Stimulated activated naive CD8-positive, alpha-beta T cell treated with anti-CD3 and anti-CD28 coated beads, Interleukin-15, Interleukin-2, amounts not matched to agents 100 ng/mL and 50 ng/mL, for 24 hours (primary cell): ENCODE data around the gene NCKAP1.

Experiments
- H3K27ac Mint-ChIP-seq: one replicate; pipeline ENCODE4 v1.8.0; 2021; ENCODE audit warnings: mild to moderate bottlenecking, mixed read lengths
- H3K27me3 Mint-ChIP-seq: one replicate; pipeline ENCODE4 v1.8.0; 2021; ENCODE audit warnings: mixed read lengths
- H3K36me3 Mint-ChIP-seq: one replicate; pipeline ENCODE4 v1.8.0; 2021; ENCODE audit warnings: low read depth, mixed read lengths
- H3K4me1 Mint-ChIP-seq: one replicate; pipeline ENCODE4 v1.8.0; 2021; ENCODE audit warnings: low read depth, mixed read lengths
- H3K4me3 Mint-ChIP-seq: one replicate; pipeline ENCODE4 v1.8.0; 2021; ENCODE audit warnings: mild to moderate bottlenecking, mixed read lengths
- H3K9me3 Mint-ChIP-seq: one replicate; pipeline ENCODE4 v1.8.0; 2021; ENCODE audit warnings: mixed read lengths

The NCKAP1 gene, protein sequence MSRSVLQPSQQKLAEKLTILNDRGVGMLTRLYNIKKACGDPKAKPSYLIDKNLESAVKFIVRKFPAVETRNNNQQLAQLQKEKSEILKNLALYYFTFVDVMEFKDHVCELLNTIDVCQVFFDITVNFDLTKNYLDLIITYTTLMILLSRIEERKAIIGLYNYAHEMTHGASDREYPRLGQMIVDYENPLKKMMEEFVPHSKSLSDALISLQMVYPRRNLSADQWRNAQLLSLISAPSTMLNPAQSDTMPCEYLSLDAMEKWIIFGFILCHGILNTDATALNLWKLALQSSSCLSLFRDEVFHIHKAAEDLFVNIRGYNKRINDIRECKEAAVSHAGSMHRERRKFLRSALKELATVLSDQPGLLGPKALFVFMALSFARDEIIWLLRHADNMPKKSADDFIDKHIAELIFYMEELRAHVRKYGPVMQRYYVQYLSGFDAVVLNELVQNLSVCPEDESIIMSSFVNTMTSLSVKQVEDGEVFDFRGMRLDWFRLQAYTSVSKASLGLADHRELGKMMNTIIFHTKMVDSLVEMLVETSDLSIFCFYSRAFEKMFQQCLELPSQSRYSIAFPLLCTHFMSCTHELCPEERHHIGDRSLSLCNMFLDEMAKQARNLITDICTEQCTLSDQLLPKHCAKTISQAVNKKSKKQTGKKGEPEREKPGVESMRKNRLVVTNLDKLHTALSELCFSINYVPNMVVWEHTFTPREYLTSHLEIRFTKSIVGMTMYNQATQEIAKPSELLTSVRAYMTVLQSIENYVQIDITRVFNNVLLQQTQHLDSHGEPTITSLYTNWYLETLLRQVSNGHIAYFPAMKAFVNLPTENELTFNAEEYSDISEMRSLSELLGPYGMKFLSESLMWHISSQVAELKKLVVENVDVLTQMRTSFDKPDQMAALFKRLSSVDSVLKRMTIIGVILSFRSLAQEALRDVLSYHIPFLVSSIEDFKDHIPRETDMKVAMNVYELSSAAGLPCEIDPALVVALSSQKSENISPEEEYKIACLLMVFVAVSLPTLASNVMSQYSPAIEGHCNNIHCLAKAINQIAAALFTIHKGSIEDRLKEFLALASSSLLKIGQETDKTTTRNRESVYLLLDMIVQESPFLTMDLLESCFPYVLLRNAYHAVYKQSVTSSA

DNA sequence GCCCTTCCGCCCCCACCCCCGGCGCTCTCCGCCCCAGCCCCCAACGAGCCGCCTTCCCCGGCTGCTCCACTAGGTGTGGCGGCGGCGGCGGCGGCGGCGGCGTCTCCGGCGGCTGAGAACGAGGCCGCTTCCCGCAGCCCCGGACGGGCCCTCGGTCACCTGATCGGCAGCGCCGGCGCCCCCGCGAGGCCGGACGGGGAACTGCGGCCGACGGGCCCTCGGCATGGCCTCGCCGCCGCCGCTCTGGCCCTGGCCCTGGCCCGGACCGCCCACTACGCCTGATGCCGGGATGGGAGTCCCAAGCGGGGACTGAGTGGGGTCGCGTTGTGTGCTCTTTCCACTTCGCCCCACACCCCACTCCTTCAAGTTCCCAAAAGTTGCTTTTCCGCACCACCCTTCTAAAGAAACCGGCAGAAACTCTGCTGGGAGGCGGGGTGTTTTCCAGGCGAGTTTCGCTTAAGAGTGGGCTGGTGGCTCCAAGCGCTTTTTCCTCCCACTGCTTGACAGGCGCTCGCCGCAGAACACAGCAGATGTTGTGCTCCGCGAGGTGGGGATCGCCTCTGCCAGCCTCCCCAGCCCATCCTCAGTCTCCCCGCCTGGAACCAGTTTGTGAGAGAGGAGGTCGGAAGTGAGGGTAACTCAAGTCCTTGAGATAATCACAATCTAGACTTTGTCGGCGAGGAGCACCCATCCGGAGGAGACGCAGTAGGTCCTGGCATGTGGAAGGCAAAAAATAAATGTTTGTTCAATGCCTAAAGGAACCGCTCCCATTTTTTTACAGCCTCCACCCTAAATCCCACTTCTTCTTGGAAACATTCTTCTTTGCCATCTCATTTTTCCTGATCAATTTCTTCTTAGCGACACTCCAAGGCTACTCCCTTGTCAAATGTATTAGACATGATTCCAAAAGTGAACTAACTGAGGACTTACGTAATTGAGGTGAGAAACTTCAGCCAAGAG lies at the start of gene NCKAP1:
Gene NCKAP1 (minus strand): TSS at position 117 of the 960 bp plus-strand sequence. CDS start 358 bp downstream, outside the sequence.
- Mint-ChIP-seq H3K9me3 (no peaks in the 10 kb centered on the region), H3K4me1 (peaks cover 33% of the 10 kb centered on the region), H3K4me3 (peak within 1 kb of the TSS; percentile 80), H3K27ac (no peak within 1 kb of the TSS), H3K36me3 (no peaks in the 10 kb centered on the region), H3K27me3 (peaks cover 78% of the 10 kb centered on the region)

DNA sequence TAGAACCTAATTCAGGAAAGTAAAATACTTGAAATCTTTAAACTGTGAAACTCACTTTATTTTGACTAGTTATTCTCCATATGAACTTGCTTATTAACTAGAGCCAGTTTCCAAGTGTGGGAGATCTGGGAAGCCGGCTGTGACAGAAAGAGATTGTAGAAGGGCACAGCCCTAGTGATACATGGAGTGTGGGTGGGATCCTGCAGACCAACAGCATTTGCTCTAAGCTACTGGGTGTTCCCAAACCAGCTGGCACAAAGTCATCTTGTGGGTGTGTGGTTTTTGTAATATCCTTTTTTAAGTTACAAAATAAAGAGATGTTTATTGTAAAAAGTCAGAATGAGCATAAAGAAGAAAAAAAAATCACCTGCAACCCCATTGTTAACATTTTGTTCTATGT lies 43.7 kb upstream of the NCKAP1 start:
- no peak overlapping the region for H3K27ac Mint-ChIP-seq
- no peak overlapping the region for H3K4me3 Mint-ChIP-seq
- peaks cover 16% of the 10 kb centered on the region for H3K4me1 Mint-ChIP-seq
- H3K36me3 Mint-ChIP-seq, result no peaks in the 10 kb centered on the region
- peaks cover 4% of the 10 kb centered on the region for H3K27me3 Mint-ChIP-seq
- H3K9me3 Mint-ChIP-seq, result no peaks in the 10 kb centered on the region

DNA sequence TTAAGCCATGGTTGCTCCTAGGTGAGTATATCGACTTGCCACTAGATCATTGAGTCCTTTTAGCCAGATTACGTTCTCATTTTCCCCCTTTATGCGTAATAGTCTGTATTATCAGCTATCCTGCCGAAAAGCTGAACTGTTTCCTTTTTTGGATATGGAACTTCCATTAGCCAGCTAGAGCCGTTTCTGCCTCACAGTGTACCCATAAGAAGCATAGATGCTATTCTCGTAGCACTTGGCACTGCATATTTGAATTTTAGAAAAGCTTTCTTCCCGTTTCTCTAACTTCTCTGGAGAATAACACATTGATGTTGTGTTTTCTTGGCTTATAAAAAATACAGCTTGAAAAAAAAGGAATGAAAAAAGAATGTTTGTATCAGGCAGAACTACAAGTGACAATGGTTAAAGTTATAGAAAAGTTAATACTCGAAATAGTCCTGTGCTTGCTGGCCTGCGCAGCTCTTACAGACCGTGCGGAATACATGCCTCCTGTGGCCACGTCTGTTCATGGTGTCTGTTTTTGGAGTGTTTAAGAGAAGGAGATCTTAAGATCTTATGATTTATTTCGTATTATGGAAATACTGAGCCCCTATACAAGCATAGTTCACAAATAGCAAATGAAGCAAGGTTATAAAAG lies 41.0 kb upstream of the NCKAP1 start:
- Mint-ChIP-seq H3K4me1 (peaks cover 16% of the 10 kb centered on the region), H3K36me3 (no peaks in the 10 kb centered on the region), H3K27ac (no peak overlapping the region), H3K9me3 (no peaks in the 10 kb centered on the region), H3K4me3 (peak overlapping the region; percentile 91), H3K27me3 (peaks cover 4% of the 10 kb centered on the region)

DNA sequence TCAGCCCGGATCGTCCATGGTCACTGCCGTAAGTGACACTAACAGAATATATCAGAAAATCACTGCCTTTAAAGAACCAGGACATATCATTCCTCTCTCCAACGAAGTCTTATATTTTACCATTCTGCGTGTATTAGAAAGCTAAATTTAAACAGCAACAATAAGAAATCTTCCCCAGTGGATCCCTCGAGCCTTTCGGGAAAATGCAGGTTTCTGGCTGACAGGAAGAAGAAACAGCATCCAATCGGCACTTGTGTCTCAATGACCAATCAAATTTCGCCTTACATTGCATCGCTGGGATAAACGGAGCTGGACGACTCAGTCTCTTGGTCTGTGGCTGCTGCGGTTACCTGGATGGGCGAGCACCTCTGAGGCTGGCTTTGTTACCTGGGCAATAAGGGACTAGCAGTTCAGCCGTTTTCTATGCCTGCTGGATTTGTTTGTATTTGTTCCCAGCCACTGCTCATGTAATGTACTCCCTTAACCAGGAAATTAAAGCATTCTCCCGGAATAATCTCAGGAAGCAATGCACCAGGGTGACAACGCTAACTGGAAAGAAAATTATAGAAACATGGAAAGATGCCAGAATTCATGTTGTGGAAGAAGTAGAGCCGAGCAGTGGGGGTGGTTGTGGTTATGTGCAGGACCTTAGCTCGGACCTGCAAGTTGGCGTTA lies 40.3 kb upstream of the NCKAP1 start, which contains the start of gene DUSP19:
Gene DUSP19 (plus strand): TSS at position 284 of the 675 bp plus-strand sequence. CDS start 187 bp downstream, at position 471.
- Mint-ChIP-seq H3K27me3 (peaks cover 4% of the 10 kb centered on the region), H3K4me1 (peaks cover 16% of the 10 kb centered on the region), H3K36me3 (no peaks in the 10 kb centered on the region), H3K27ac (peak within 1 kb of the TSS; percentile 22), H3K4me3 (peak within 1 kb of the TSS; percentile 91), H3K9me3 (no peaks in the 10 kb centered on the region)

DNA sequence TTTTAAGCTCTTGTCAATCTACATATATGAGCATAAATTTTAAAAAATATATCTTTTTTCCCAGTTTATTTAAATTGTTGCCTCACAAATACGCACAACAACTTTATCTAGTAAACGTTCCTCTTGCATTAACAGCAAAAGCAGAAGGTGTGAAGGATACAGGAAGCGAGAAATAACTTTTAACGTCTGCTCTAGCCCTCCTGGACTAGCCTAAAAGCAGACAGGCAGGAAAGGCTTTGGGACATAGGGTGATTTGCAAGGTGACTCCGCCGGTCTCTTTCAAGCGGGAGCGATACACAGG lies 39.9 kb upstream of the NCKAP1 start:
- peaks cover 16% of the 10 kb centered on the region for H3K4me1 Mint-ChIP-seq
- H3K4me3 Mint-ChIP-seq, result peak overlapping the region; percentile 91
- peaks cover 4% of the 10 kb centered on the region for H3K27me3 Mint-ChIP-seq
- no peaks in the 10 kb centered on the region for H3K9me3 Mint-ChIP-seq
- H3K36me3 Mint-ChIP-seq, result no peaks in the 10 kb centered on the region
- peak overlapping the region; percentile 22 for H3K27ac Mint-ChIP-seq

DNA sequence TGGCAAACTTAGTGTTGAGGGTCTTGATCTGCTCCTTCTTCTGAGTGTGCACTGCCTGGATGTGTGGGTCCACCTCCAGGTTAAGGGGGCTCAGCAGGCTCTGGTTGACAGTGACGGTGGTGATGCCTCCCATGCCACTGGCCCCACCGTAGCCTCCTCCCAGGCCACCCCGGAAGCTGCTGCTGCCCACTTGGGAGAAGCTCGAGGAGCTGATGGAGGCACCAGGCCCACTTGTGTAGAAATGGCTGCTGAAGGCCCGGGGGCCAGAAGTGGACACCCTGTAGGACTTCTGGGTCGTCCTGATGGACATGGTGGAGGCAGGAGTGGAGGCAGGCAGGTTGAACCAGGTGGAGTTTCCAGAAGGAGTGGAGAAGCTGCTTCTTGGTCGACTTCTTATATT lies 33.9 kb upstream of the NCKAP1 start:
- peaks cover 8% of the 10 kb centered on the region for H3K27me3 Mint-ChIP-seq
- no peak overlapping the region for H3K4me3 Mint-ChIP-seq
- no peak overlapping the region for H3K27ac Mint-ChIP-seq
- H3K9me3 Mint-ChIP-seq, result no peaks in the 10 kb centered on the region
- no peaks in the 10 kb centered on the region for H3K36me3 Mint-ChIP-seq
- H3K4me1 Mint-ChIP-seq, result no peaks in the 10 kb centered on the region

DNA sequence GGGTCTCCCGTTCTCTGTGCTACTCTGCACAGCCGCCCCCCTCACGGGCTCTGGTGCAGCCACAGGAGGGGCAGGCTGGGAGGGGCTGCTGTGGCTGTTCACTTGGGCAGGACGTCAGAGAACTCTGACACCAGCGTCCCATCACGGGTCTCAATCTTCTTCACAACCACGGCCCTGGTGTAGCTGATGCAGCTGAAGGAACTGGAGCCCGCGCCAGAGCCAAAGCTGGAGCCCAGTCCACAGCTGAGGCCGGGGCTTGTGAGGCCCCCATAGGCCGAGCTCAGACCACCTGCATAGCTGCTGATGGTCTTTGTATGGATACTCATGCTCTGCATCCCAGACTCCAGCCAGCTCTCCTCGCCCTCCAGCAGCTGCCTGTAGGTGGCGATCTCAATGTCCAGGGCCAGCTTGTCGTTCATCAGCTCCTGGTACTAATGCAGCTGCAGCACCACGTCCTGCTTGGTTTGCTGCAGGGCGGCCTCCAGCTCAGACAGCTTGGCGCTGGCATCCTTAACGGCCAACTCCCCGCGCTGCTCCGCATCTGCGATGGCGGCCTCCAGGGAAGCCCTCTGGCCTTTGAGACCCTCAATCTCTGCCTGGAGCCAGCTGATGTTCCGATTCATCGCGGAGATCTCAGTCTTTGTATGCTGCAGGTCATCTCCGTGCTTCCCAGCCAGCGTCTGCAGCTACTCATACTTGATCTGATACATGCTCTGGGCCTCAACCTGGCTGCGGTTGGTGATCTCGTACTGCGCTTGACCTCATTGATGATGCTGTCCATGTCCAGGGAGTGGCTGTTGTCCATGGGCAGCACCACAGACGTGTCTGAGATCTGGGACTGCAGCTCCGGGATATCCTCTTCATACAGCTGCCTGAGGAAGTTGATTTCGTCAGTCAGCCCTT lies 32.9 kb upstream of the NCKAP1 start:
- Mint-ChIP-seq H3K27me3 (peaks cover 14% of the 10 kb centered on the region), H3K9me3 (no peaks in the 10 kb centered on the region), H3K4me1 (no peaks in the 10 kb centered on the region), H3K27ac (no peak overlapping the region), H3K36me3 (no peaks in the 10 kb centered on the region), H3K4me3 (no peak overlapping the region)

DNA sequence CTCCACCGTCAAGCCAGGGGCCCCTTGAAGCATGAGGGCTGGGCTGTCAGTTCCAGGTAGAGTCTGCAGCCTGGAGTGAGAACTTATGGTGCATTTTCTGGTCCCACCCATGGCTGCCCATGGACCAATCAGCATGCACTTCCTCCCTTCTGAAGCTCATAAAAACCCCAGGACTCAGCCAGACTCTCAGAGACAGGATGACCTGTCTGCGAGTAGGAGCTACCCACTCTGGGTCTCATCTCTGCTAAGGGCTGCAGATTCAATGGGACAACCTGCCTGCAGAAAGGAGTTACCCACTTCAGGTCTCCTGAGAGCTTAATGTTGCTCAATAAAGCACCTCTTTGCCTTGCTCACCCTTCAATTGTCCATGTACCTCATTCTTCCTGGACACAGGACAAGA lies 30.9 kb upstream of the NCKAP1 start:
- Mint-ChIP-seq H3K27me3 (peaks cover 17% of the 10 kb centered on the region), H3K36me3 (no peaks in the 10 kb centered on the region), H3K27ac (no peak overlapping the region), H3K4me1 (no peaks in the 10 kb centered on the region), H3K9me3 (no peaks in the 10 kb centered on the region), H3K4me3 (no peak overlapping the region)

DNA sequence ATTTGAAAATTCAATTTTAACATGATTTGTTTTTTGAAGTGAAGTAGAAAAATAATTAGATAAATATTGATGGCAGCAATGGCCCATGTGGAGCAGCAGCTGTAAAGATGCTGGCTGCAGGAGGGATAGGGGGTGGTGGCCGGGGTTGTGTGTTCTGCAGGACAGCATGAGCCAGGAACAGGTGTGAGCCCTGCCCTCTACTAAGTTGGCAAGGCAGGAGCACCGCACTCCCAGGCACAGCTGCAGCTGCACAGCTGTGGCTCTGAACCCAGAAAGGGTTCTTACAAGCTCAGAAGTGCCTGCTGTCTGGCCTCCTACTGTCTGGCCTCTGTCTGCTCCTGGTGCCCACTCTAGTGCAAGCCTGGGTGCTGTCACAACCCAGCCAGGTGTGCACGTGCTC lies 30.3 kb upstream of the NCKAP1 start:
- H3K4me1 Mint-ChIP-seq, result no peaks in the 10 kb centered on the region
- H3K9me3 Mint-ChIP-seq, result no peaks in the 10 kb centered on the region
- H3K4me3 Mint-ChIP-seq, result no peak overlapping the region
- peaks cover 20% of the 10 kb centered on the region for H3K27me3 Mint-ChIP-seq
- no peaks in the 10 kb centered on the region for H3K36me3 Mint-ChIP-seq
- no peak overlapping the region for H3K27ac Mint-ChIP-seq

DNA sequence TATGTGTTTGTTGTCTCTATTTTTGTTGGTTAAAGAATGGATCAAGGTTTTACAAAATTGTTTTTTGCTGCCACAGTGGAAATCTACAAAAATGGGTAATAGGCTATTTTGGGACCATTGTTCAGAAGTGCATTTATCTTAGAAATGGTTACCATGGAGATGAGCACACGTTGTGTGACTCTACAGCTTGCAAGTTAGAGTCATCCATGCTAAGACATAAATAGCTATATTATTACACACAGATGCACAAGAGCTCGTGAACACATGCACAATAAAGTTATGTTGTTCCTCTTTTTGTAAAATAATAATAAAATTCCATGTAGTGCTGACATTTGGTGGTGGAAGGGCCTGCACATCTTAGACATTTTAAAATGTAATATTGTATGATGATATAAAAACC lies 24.8 kb upstream of the NCKAP1 start:
- H3K4me1 Mint-ChIP-seq, result peaks cover 6% of the 10 kb centered on the region
- H3K36me3 Mint-ChIP-seq, result no peaks in the 10 kb centered on the region
- H3K27me3 Mint-ChIP-seq, result peaks cover 27% of the 10 kb centered on the region
- H3K27ac Mint-ChIP-seq, result no peak overlapping the region
- H3K4me3 Mint-ChIP-seq, result no peak overlapping the region
- H3K9me3 Mint-ChIP-seq, result no peaks in the 10 kb centered on the region

DNA sequence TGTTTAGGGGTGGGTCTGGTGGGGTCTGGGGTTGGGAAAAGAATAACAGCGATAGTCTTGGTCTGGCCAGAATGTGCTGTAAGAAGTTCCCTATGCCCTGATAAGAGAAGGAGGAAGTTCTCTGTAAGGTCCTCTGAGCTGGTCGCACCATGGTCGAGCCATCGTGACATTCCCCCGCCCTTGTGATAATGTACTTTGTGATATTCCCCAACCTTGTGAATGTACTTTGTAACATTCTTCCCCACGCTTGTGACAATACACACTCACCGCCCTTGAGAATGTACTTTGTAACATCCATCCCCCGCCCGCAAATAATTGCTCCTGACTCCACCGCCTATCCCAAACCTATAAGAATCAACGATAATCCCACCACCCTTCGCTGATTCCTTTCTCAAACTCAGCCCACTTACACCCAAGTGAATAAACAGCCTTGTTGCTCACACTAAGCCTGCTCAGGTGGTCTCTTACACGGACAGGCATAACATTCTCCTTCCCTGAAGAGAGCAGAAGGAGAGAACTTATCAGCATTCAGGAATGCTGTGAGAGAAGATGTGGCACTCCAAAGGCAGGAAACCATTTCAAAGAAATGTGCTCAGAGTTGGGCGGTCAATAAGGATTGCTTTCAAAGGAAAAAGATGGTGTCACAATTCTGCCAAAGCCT lies 22.4 kb upstream of the NCKAP1 start:
- H3K9me3 Mint-ChIP-seq, result no peaks in the 10 kb centered on the region
- H3K36me3 Mint-ChIP-seq, result no peaks in the 10 kb centered on the region
- peaks cover 27% of the 10 kb centered on the region for H3K27me3 Mint-ChIP-seq
- no peak overlapping the region for H3K27ac Mint-ChIP-seq
- peaks cover 6% of the 10 kb centered on the region for H3K4me1 Mint-ChIP-seq
- no peak overlapping the region for H3K4me3 Mint-ChIP-seq

DNA sequence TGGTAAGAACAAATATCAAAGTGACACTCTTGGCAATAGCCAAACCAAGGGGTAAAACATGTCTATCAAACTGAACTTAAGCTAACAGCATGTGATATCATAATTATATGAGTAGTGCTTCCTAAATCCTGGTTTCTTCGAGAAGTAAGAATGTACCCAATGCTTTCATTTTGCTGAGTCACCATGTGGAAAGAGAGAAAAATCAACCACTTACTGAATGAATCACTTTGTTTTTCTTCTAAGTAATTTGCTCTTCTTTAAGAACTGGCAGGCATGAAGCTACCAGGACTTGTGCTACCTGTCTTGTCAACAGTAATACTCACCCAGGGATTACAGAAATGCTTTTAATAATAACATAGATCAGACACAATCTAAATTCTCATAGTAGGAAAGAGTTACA lies 21.3 kb upstream of the NCKAP1 start:
- Mint-ChIP-seq H3K9me3 (no peaks in the 10 kb centered on the region), H3K4me3 (no peak overlapping the region), H3K4me1 (peaks cover 6% of the 10 kb centered on the region), H3K36me3 (no peaks in the 10 kb centered on the region), H3K27me3 (peaks cover 29% of the 10 kb centered on the region), H3K27ac (no peak overlapping the region)
